Common myeloid progenitor, CD34-positive (primary cell): Measurements from ENCODE around the gene RYR2.

Source experiments
- CTCF ChIA-PET: fragments of 350-600 bp; sonication (Branson Sonifier 250); formaldehyde crosslinking; loops from one replicate; lab custom pipeline; 2021; ENCODE audit warnings: antibody characterized with exemption; lab: Charles Lee
- POLR2A ChIA-PET: fragments of 350-600 bp; sonication (Branson Sonifier 250); formaldehyde crosslinking; loops from one replicate; lab custom pipeline; 2021; ENCODE audit warnings: antibody characterized with exemption; lab: Charles Lee
- DNase-seq, 3 donors: peaks; one replicate each; pipeline versions ENCODE4 v3.0.0 to v3.0.0-alpha.2; 2013
- H3K27ac ChIP-seq, 2 experiments: 1 replicate in 1 of 2; 2 replicates in 1 of 2; pipeline ENCODE4 v1.7.0; 2013; ENCODE audit warnings: inconsistent platforms in 2 of 2, low read length in 2 of 2, mild to moderate bottlenecking in 2 of 2, low read depth in 1 of 2, moderate library complexity in 1 of 2; ENCODE audit not compliant: severe bottlenecking in 2 of 2, insufficient read depth in 1 of 2, poor library complexity in 1 of 2
- H3K27me3 ChIP-seq, 5 experiments: replicated peaks in 2 of 5; 1 replicate in 3 of 5; 2 replicates in 2 of 5; pipeline versions ENCODE4 v1.6.1 to v1.7.0; 2013; ENCODE audit warnings: low read length in 4 of 5, mild to moderate bottlenecking in 2 of 5, moderate library complexity in 2 of 5, inconsistent platforms in 1 of 5; ENCODE audit not compliant: insufficient read depth in 5 of 5, control insufficient read depth in 4 of 5
- H3K36me3 ChIP-seq, 4 experiments: 1 replicate in 2 of 4; 2 replicates in 2 of 4; pipeline versions ENCODE4 v1.6.1 to v1.7.0; 2013; ENCODE audit warnings: low read length in 3 of 4, control low read depth in 1 of 4, mild to moderate bottlenecking in 1 of 4; ENCODE audit not compliant: control insufficient read depth in 4 of 4, insufficient read depth in 4 of 4
- H3K4me1 ChIP-seq, 4 experiments: 1 replicate in 3 of 4; 2 replicates in 1 of 4; pipeline versions ENCODE4 v1.6.1 to v1.7.1; 2013; ENCODE audit warnings: low read length in 3 of 4, mild to moderate bottlenecking in 3 of 4, control low read depth in 1 of 4, inconsistent platforms in 1 of 4, moderate library complexity in 1 of 4; ENCODE audit not compliant: control insufficient read depth in 4 of 4, insufficient read depth in 4 of 4; ENCODE audit errors: control extremely low read depth in 1 of 4
- H3K4me3 ChIP-seq, 7 experiments: 1 replicate in 4 of 7; 2 replicates in 3 of 7; pipeline versions ENCODE4 v1.5.1 to v1.7.0; 2013; ENCODE audit warnings: mild to moderate bottlenecking in 7 of 7, low read length in 6 of 7, moderate library complexity in 6 of 7, inconsistent platforms in 2 of 7, low read depth in 2 of 7, control low read depth in 1 of 7; ENCODE audit not compliant: insufficient read depth in 4 of 7, control insufficient read depth in 1 of 7; ENCODE audit errors: extremely low read depth in 1 of 7
- H3K9me3 ChIP-seq, 5 experiments: 1 replicate in 4 of 5; 2 replicates in 1 of 5; pipeline versions ENCODE4 v1.6.1 to v1.7.1; 2013; ENCODE audit warnings: low read length in 4 of 5, mild to moderate bottlenecking in 2 of 5, inconsistent platforms in 1 of 5, low read depth in 1 of 5, moderate library complexity in 1 of 5; ENCODE audit not compliant: control insufficient read depth in 4 of 5, insufficient read depth in 2 of 5; ENCODE audit errors: control extremely low read depth in 1 of 5
- WGBS: methylation state at CpG from one replicate; pipeline ENCODE4 v1.1.5; 2013; ENCODE audit not compliant: insufficient coverage; 5-methylcytosine and 5-hydroxymethylcytosine counted together

RYR2 gene

GRCh38 chr1:237012788-237013383 lies 29.1 kb upstream of the RYR2 start:
- Histone ChIP-seq H3K27me3 (peaks cover 0 to 3% (median 0%) of the 10 kb centered on the region in 5 experiments), H3K36me3 (no peaks in the 10 kb centered on the region), H3K27ac (no peak overlapping the region), H3K9me3 (no peaks in the 10 kb centered on the region), H3K4me1 (no peaks in the 10 kb centered on the region), H3K4me3 (no peak overlapping the region)
- peak in 1 of 3 donors; percentile 6 for DNase-seq
- 88% methylated on average over 14 of the region's 15 CpGs for WGBS
- POLR2A ChIA-PET, result no interaction called here
- CTCF ChIA-PET, result no interaction called here

- WGBS, result 93% methylated on average over 4 of the region's 5 CpGs
- Histone ChIP-seq H3K4me3 (no peak overlapping the region), H3K27ac (no peak overlapping the region), H3K9me3 (no peaks in the 10 kb centered on the region), H3K36me3 (no peaks in the 10 kb centered on the region), H3K27me3 (peaks cover 0 to 3% (median 0%) of the 10 kb centered on the region in 5 experiments), H3K4me1 (no peaks in the 10 kb centered on the region)
- POLR2A ChIA-PET, result no interaction called here
- CTCF ChIA-PET, result no interaction called here
- DNase-seq, result no peak
These were observed 28.4 kb upstream of the RYR2 start for GRCh38 chr1:237013608-237014007.

GRCh38 chr1:237016626-237017025 lies 25.4 kb upstream of the RYR2 start:
- H3K27ac ChIP-seq, result no peak overlapping the region
- H3K36me3 ChIP-seq, result no peaks in the 10 kb centered on the region
- H3K9me3 ChIP-seq, result no peaks in the 10 kb centered on the region
- H3K27me3 ChIP-seq, result peaks cover 0 to 3% (median 0%) of the 10 kb centered on the region in 5 experiments
- H3K4me1 ChIP-seq, result no peaks in the 10 kb centered on the region
- ChIA-PET POLR2A (no interaction called here), CTCF (interaction anchor here (0.6 kb wide), 1 partner anchor 817 kb away, joined by 3 read pairs; no protein-coding TSS in a partner anchor)
- H3K4me3 ChIP-seq, result no peak overlapping the region
- WGBS, result 86% methylated on average over 1 of the region's 1 CpG
- DNase-seq, result no peak

- DNase-seq, result no peak
- Histone ChIP-seq H3K27ac (no peak overlapping the region), H3K9me3 (no peaks in the 10 kb centered on the region), H3K4me3 (no peak overlapping the region), H3K4me1 (no peaks in the 10 kb centered on the region), H3K27me3 (peaks cover 0 to 3% (median 0%) of the 10 kb centered on the region in 5 experiments), H3K36me3 (no peaks in the 10 kb centered on the region)
- POLR2A ChIA-PET, result no interaction called here
- CTCF ChIA-PET, result no interaction called here
These were observed 23.1 kb upstream of the RYR2 start for GRCh38 chr1:237018896-237019295.

DNA sequence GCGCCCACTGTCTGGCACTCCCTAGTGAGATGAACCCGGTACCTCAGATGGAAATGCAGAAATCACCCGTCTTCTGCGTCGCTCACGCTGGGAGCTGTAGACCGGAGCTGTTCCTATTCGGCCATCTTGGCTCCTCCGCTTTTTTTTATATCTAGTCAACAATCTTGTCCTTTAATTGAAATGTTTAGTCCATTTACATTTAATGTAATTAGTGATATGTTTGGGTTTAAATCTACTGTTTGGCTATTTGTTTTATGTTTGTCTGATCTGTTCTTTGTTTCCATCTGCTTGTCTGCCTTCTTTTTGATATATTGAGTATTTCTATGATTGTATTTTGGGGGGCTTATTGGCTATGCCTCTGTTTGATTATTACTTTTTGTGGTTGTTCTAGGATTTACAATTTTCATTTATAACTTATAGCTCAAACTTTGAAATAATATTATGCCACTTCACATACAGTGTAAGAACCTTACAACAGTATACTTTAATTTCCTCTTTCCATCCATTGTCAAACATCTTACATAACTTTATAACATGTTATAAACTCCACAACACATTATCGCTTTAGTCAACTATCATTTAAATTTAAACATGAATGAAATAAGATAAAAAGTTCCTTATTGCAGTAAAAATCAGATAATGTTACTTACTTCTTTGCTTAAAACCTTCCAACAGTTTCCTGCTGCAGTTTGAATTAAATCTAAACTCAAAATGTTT lies 16.5 kb upstream of the RYR2 start:
- POLR2A ChIA-PET, result no interaction called here
- no CpG with 5 or more reads among the region's 10 CpGs for WGBS
- CTCF ChIA-PET, result no interaction called here

DNA sequence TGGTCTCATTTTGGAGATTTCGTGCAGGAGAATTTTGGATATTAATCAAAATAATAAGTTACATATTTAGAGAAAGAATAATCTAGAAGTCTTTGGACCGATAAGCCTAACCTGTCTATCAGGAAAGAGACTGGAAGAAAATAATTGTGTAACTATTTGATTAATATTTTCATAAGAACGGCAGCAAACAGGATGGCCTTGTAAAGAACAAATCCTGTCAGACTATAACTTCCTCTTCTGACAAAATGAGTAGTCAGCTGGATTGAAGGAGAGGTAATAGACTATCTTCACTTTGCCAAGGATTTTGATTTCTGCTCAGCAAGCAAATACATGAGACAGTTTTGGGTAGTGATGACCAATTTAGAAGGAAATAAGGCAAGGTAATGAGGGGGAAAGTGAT lies 12.7 kb upstream of the RYR2 start:
- H3K27ac ChIP-seq, result no peak overlapping the region
- CTCF ChIA-PET, result no interaction called here
- H3K9me3 ChIP-seq, result peaks cover 0 to 2% (median 0%) of the 10 kb centered on the region in 5 experiments
- no peaks in the 10 kb centered on the region for H3K36me3 ChIP-seq
- H3K27me3 ChIP-seq, result peaks cover 0 to 19% (median 2%) of the 10 kb centered on the region in 5 experiments
- no peak overlapping the region for H3K4me3 ChIP-seq
- DNase-seq, result no peak
- 0% methylated on average over 1 of the region's 3 CpGs for WGBS
- H3K4me1 ChIP-seq, result no peaks in the 10 kb centered on the region
- POLR2A ChIA-PET, result no interaction called here

More for the DNA sequence above, 16.5 kb upstream of the RYR2 start:
- no peaks in the 10 kb centered on the region for H3K36me3 ChIP-seq
- H3K9me3 ChIP-seq, result peaks cover 0 to 2% (median 0%) of the 10 kb centered on the region in 5 experiments
- DNase-seq, result no peak
- H3K4me1 ChIP-seq, result no peaks in the 10 kb centered on the region
- H3K27me3 ChIP-seq, result peaks cover 0 to 1% (median 0%) of the 10 kb centered on the region in 5 experiments
- no peak overlapping the region for H3K27ac ChIP-seq
- H3K4me3 ChIP-seq, result no peak overlapping the region

GRCh38 chr1:237029850-237030535 lies 12.0 kb upstream of the RYR2 start:
- no peak for DNase-seq
- CTCF ChIA-PET, result no interaction called here
- peaks cover 0 to 19% (median 4%) of the 10 kb centered on the region in 5 experiments for H3K27me3 ChIP-seq
- H3K36me3 ChIP-seq, result no peaks in the 10 kb centered on the region
- H3K27ac ChIP-seq, result no peak overlapping the region
- H3K4me1 ChIP-seq, result no peaks in the 10 kb centered on the region
- POLR2A ChIA-PET, result no interaction called here
- no peak overlapping the region for H3K4me3 ChIP-seq
- 83% methylated on average over 7 of the region's 9 CpGs for WGBS
- H3K9me3 ChIP-seq, result peaks cover 0 to 2% (median 0%) of the 10 kb centered on the region in 5 experiments
